OCI-LY7 (cell line): ENCODE measurements around the gene CEBPB. TPM values are rescaled to one million over a fixed set of nuclear protein-coding genes. Genes with fewer than 3 reads are reported as not detected.

Experiments used
- BruUV-seq: library from RNA; stranded (reverse); fragments of 400-500 nt; replicated peaks from 2 replicates; lab custom pipeline; 2021; lab: Mats Ljungman, UMichigan
- CTCF ChIA-PET: fragments of 300-600 bp; sonication (Branson Sonifier 250); formaldehyde crosslinking; loops from one replicate; lab custom pipeline; 2022; ENCODE audit warnings: antibody characterized with exemption; ENCODE audit not compliant: unreplicated experiment; lab: Charles Lee
- POLR2A ChIA-PET: fragments of 300-600 bp; sonication (Branson Sonifier 250); formaldehyde crosslinking; loops from one replicate; lab custom pipeline; 2022; ENCODE audit warnings: antibody characterized with exemption; lab: Charles Lee
- DNase-seq: peaks from one replicate; pipeline ENCODE4 v3.0.0-alpha.2; 2015; ENCODE audit warnings: low spot score
- H2AFZ ChIP-seq: fragments of 200-600 bp; sonication (generic), shearing (Covaris generic); 2 replicates; pipeline ENCODE4 v1.6.1; 2014; ENCODE audit warnings: mild to moderate bottlenecking, antibody characterized with exemption, low read length, moderate library complexity
- H3K27ac ChIP-seq: fragments of 200-600 bp; sonication (generic); 2 replicates; pipeline ENCODE4 v1.5.1; 2014; ENCODE audit warnings: mixed run types, low read depth, mild to moderate bottlenecking, moderate library complexity, low read length, inconsistent platforms; ENCODE audit not compliant: poor library complexity, severe bottlenecking
- H3K36me3 ChIP-seq: fragments of 200-600 bp; sonication (generic); 2 replicates; pipeline ENCODE4 v1.6.1; 2014; ENCODE audit warnings: mild to moderate bottlenecking, antibody characterized with exemption, low read length, moderate library complexity, mixed read lengths; ENCODE audit not compliant: insufficient read depth
- H3K4me1 ChIP-seq: fragments of 200-600 bp; sonication (generic); 2 replicates; pipeline ENCODE4 v1.5.1; 2014; ENCODE audit warnings: mild to moderate bottlenecking, low read length; ENCODE audit not compliant: insufficient read depth, poor library complexity, severe bottlenecking
- H3K4me2 ChIP-seq: fragments of 200-600 bp; sonication (generic); 2 replicates; pipeline ENCODE4 v1.6.1; 2014; ENCODE audit warnings: mild to moderate bottlenecking, low read length
- H3K4me3 ChIP-seq: fragments of 200-600 bp; sonication (generic); 2 replicates; pipeline ENCODE4 v1.5.1; 2014; ENCODE audit warnings: mild to moderate bottlenecking, low read depth, low read length; ENCODE audit not compliant: poor library complexity, severe bottlenecking
- H3K79me2 ChIP-seq: fragments of 200-600 bp; sonication (generic); 2 replicates; pipeline ENCODE4 v1.6.1; 2016; ENCODE audit warnings: low read depth, mild to moderate bottlenecking, low read length, moderate library complexity, mixed read lengths; ENCODE audit not compliant: insufficient read depth
- H3K9me2 ChIP-seq: fragments of 200-600 bp; sonication (generic); 2 replicates; pipeline ENCODE4 v1.6.1; 2016; ENCODE audit warnings: mild to moderate bottlenecking, low read length, mixed read lengths; ENCODE audit not compliant: insufficient read depth
- H3K9me3 ChIP-seq: fragments of 200-600 bp; sonication (generic); 2 replicates; pipeline ENCODE4 v1.6.1; 2014; ENCODE audit warnings: mild to moderate bottlenecking, mixed run types, low read length, mixed read lengths
- H4K20me1 ChIP-seq: fragments of 200-600 bp; sonication (generic); 2 replicates; pipeline ENCODE4 v1.6.1; 2014; ENCODE audit warnings: mild to moderate bottlenecking, antibody characterized with exemption, low read length, moderate library complexity, mixed read lengths; ENCODE audit not compliant: insufficient read depth
- EZH2phosphoT487 ChIP-seq: fragments of 200-600 bp; sonication (generic); IDR thresholded peaks from 2 replicates; pipeline ENCODE4 v1.6.1; 2018; ENCODE audit warnings: low read depth, borderline replicate concordance, mild to moderate bottlenecking, mixed run types, antibody characterized with exemption, low read length, moderate library complexity, mixed read lengths
- intact Hi-C: fragments of 100-400 bp; cut with micrococcal nuclease; formaldehyde crosslinking; loops from one replicate; pipeline ENCODE4 v1.10.0; 2022; ENCODE audit not compliant: unreplicated experiment
- total RNA-seq, 2 experiments: library from RNA; depleted of rRNA in 1 of 2; stranded (reverse); fragments of >200 nt in 1 of 2; shearing (Covaris generic) in 1 of 2; gene quantifications; 2 replicates each; pipeline ENCODE4 v1.2.3, GENCODE V29; 2014 to 2022
- TF ChIP-seq, protein P1 (sequence below): fragments of 200-600 bp; sonication (generic); conservative IDR thresholded peaks from 2 replicates; pipeline ENCODE4 v1.5.1; 2014; ENCODE audit warnings: mild to moderate bottlenecking, antibody characterized with exemption, low read length, moderate library complexity, mixed read lengths

CEBPB gene
- total RNA-seq, 2 experiments from 2014 or later, result 47.6 to 48.4 TPM

GRCh38 chr20:50196248-50196647 is 5.6 kb downstream of the CEBPB start:
- no peak overlapping the region for H3K4me2 ChIP-seq
- no peak overlapping the region for H2AFZ ChIP-seq
- peaks cover 17% of the 10 kb centered on the region for H3K79me2 ChIP-seq
- DNase-seq, result no peak
- H3K4me3 ChIP-seq, result no peak overlapping the region
- ChIA-PET POLR2A (no interaction called here), CTCF (no interaction called here)
- 0 out of 2 replicates have a peak, but pooled peaks cover 4% of the 10 kb centered on the region for H3K9me3 ChIP-seq
- no TSS peak for BruUV-seq
- no peaks in the 10 kb centered on the region for H4K20me1 ChIP-seq
- H3K36me3 ChIP-seq, result no peaks in the 10 kb centered on the region
- TF ChIP-seq EZH2phosphoT487, result no peak
- TF ChIP-seq, protein P1, sequence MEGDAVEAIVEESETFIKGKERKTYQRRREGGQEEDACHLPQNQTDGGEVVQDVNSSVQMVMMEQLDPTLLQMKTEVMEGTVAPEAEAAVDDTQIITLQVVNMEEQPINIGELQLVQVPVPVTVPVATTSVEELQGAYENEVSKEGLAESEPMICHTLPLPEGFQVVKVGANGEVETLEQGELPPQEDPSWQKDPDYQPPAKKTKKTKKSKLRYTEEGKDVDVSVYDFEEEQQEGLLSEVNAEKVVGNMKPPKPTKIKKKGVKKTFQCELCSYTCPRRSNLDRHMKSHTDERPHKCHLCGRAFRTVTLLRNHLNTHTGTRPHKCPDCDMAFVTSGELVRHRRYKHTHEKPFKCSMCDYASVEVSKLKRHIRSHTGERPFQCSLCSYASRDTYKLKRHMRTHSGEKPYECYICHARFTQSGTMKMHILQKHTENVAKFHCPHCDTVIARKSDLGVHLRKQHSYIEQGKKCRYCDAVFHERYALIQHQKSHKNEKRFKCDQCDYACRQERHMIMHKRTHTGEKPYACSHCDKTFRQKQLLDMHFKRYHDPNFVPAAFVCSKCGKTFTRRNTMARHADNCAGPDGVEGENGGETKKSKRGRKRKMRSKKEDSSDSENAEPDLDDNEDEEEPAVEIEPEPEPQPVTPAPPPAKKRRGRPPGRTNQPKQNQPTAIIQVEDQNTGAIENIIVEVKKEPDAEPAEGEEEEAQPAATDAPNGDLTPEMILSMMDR, result no peak
- intact Hi-C loops, result no loop called here
- peaks cover 12% of the 10 kb centered on the region for H3K4me1 ChIP-seq
- no peaks in the 10 kb centered on the region for H3K9me2 ChIP-seq
- no peak overlapping the region for H3K27ac ChIP-seq

DNA sequence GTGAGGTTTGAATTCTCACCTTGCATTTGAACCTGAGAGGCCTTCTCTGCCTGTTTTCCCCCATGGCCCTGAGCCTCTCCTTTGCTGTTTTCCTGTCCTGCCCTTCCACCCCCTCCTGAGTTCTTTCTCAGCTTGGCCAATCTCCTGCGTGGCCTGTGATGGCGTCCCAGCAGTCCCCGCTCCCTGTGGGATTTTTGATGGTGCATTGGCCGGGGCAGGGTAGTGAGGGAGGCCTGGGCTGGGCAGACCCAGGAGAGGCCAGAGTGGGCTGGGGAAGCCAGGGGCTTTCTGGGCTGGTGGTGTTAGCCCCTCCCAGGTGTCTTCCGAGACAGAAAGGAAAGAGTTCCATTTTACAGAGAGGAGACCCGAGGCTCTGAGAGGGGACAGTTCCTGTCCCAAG is 6.3 kb downstream of the CEBPB start:
- Histone ChIP-seq H3K4me1 (peaks cover 12% of the 10 kb centered on the region), H3K4me2 (no peak overlapping the region), H3K36me3 (no peaks in the 10 kb centered on the region), H3K79me2 (peaks cover 17% of the 10 kb centered on the region), H3K27ac (no peak overlapping the region), H4K20me1 (no peaks in the 10 kb centered on the region), H3K9me3 (0 out of 2 replicates have a peak, but pooled peaks cover 4% of the 10 kb centered on the region), H3K4me3 (no peak overlapping the region), H3K9me2 (no peaks in the 10 kb centered on the region), H2AFZ (no peak overlapping the region)
- no peak for TF ChIP-seq EZH2phosphoT487
- TF ChIP-seq, protein P1, result no peak
- no TSS peak for BruUV-seq
- CTCF ChIA-PET, result no interaction called here
- intact Hi-C loops, result no loop called here
- DNase-seq, result no peak
- POLR2A ChIA-PET, result no interaction called here

DNA sequence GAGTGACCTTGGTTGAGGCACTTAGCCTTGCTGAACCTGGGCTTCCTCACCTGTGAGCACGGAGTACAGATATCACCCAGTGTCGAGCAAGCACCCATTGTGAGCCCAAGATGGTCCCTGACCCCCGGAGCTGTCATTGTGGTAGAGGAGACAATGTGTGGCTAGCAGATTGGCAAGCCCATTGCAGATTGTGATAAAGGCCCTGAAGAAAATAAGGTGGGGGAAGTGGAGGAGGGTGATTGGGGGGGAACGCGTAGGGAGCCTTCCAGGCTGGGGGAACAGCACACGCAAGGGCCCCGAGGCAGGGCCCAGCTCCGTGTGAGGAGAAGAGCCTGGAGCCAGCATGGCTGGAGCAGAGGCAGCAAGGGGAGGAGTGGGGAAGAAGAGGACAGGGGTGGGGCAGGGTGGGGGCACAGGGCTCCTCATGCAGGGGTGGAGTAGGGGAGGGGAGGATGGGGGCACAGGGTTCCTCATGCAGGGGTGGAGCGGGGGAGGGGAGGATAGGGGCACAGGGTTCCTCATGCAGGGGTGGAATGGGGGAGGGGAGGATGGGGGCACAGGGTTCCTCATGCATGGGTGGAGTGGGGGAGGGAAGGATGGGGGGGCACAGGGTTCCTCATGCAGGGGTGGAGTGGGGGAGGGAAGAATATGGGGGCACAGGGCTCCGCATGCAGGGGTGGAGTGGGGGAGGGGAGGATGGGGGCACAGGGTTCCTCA is 7.0 kb downstream of the CEBPB start:
- H4K20me1 ChIP-seq, result no peaks in the 10 kb centered on the region
- peaks cover 12% of the 10 kb centered on the region for H3K79me2 ChIP-seq
- no peak overlapping the region for H2AFZ ChIP-seq
- CTCF ChIA-PET, result no interaction called here
- H3K9me3 ChIP-seq, result 0 out of 2 replicates have a peak, but pooled peaks cover 4% of the 10 kb centered on the region
- no peak overlapping the region for H3K27ac ChIP-seq
- POLR2A ChIA-PET, result no interaction called here
- peaks cover 12% of the 10 kb centered on the region for H3K4me1 ChIP-seq
- TF ChIP-seq, protein P1, result no peak
- TF ChIP-seq EZH2phosphoT487, result no peak
- H3K36me3 ChIP-seq, result no peaks in the 10 kb centered on the region
- no peak for DNase-seq
- H3K4me3 ChIP-seq, result no peak overlapping the region
- no peak overlapping the region for H3K4me2 ChIP-seq
- intact Hi-C loops, result no loop called here
- BruUV-seq, result no TSS peak
- no peaks in the 10 kb centered on the region for H3K9me2 ChIP-seq
